HCT116 (cell line): ENCODE results near the gene CORO7. TPM values are rescaled to one million over a fixed set of nuclear protein-coding genes. Genes with fewer than 3 reads are reported as not detected.
A peak's percentile ranks its signal among the peaks of the same experiment; 100 is the strongest.

ENCODE experiments used
- ATAC-seq: fragments of 200-7000 bp; cut with Tn5 transposase; 2 replicates; pipeline ENCODE4 v1.9.1; 2020; ENCODE audit warnings: mild to moderate bottlenecking, moderate library complexity
- BruUV-seq: library from RNA; stranded (reverse); fragments of 400-500 nt; replicated peaks from 2 replicates; lab custom pipeline; 2021; lab: Mats Ljungman, UMichigan
- CTCF ChIA-PET: fragments of 300-600 bp; sonication (Branson Sonifier 250); formaldehyde crosslinking; loops from one replicate; lab custom pipeline; 2021; ENCODE audit warnings: antibody characterized with exemption; lab: Charles Lee
- POLR2A ChIA-PET: fragments of 300-600, 350-600 bp; sonication (Branson Sonifier 250); formaldehyde crosslinking; loops from one replicate; lab custom pipeline; 2021; ENCODE audit warnings: antibody characterized with exemption; lab: Charles Lee
- RAD21 ChIA-PET, 2 experiments: fragments of 300-600 bp; sonication (Branson Sonifier 250); formaldehyde crosslinking; loops; one replicate each; lab custom pipeline; 2023; ENCODE audit warnings: low total read pairs in 2 of 2; ENCODE audit not compliant: uncharacterized antibody in 2 of 2, unreplicated experiment in 2 of 2, low non-redundant PET in 1 of 2; lab: Charles Lee
- DNase-seq: peaks from one replicate; pipeline ENCODE4 v3.0.0-alpha.2; 2010; ENCODE audit warnings: low read depth, low spot score
- H2AFZ ChIP-seq: fragments of 200-600 bp; shearing (Covaris generic), sonication (generic); 2 replicates; pipeline ENCODE4 v1.6.1; 2017; ENCODE audit warnings: low read depth, mixed run types, mixed read lengths, antibody characterized with exemption, low read length; ENCODE audit not compliant: poor library complexity, severe bottlenecking
- H3K27ac ChIP-seq: 2 replicates; pipeline ENCODE4 v1.5.1; 2012; ENCODE audit warnings: low read depth, low read length
- H3K27me3 ChIP-seq: fragments of 200-600 bp; sonication (generic); 2 replicates; pipeline ENCODE4 v1.6.1; 2016; ENCODE audit warnings: mixed run types, low read length, mixed read lengths; ENCODE audit not compliant: insufficient read depth
- H3K36me3 ChIP-seq, 2 experiments: fragments of 200-500 bp in 1 of 2; fragments of 200-600 bp in 1 of 2; sonication (Bioruptor generic) in 1 of 2; sonication (generic) in 1 of 2; 2 replicates each; pipeline versions ENCODE4 v1.5.1 to v1.6.1; 2014 to 2016; ENCODE audit warnings: low read length in 2 of 2, inconsistent platforms in 1 of 2, mixed read lengths in 1 of 2, mixed run types in 1 of 2; ENCODE audit not compliant: insufficient read depth in 2 of 2, control insufficient read depth in 1 of 2
- H3K4me1 ChIP-seq, 2 experiments: fragments of 200-600 bp in 1 of 2; sonication (generic) in 1 of 2; 2 replicates each; pipeline versions ENCODE4 v1.5.1 to v1.6.1; 2012 to 2017; ENCODE audit warnings: low read length in 2 of 2, inconsistent platforms in 1 of 2, mild to moderate bottlenecking in 1 of 2, mixed read lengths in 1 of 2, mixed run types in 1 of 2, moderate library complexity in 1 of 2; ENCODE audit not compliant: insufficient read depth in 2 of 2, control insufficient read depth in 1 of 2
- H3K4me2 ChIP-seq: fragments of 200-600 bp; sonication (generic); 2 replicates; pipeline ENCODE4 v1.6.1; 2017; ENCODE audit warnings: mixed run types, low read length, mixed read lengths
- H3K4me3 ChIP-seq, 2 experiments: fragments of 200-600 bp in 1 of 2; sonication (generic) in 1 of 2; replicated peaks in 1 of 2; 2 replicates each; pipeline ENCODE4 v1.5.1; 2011 to 2016; ENCODE audit warnings: low read length in 2 of 2, control low read depth in 1 of 2, low read depth in 1 of 2, mild to moderate bottlenecking in 1 of 2, mixed read lengths in 1 of 2, mixed run types in 1 of 2
- H3K79me2 ChIP-seq: fragments of 200-600 bp; sonication (generic); 2 replicates; pipeline ENCODE4 v1.6.1; 2017; ENCODE audit warnings: mild to moderate bottlenecking, mixed run types, low read length, moderate library complexity, mixed read lengths; ENCODE audit not compliant: insufficient read depth
- H3K9ac ChIP-seq: fragments of 200-600 bp; sonication (generic); 2 replicates; pipeline ENCODE4 v1.6.1; 2016; ENCODE audit warnings: low read length, mixed read lengths
- H3K9me2 ChIP-seq: fragments of 200-600 bp; sonication (generic), shearing (Covaris generic); 2 replicates; pipeline ENCODE4 v1.6.1; 2017; ENCODE audit warnings: mixed run types, mild to moderate bottlenecking, moderate library complexity; ENCODE audit not compliant: insufficient read depth
- H3K9me3 ChIP-seq, 2 experiments: fragments of 200-500 bp in 1 of 2; fragments of 200-600 bp in 1 of 2; sonication (Bioruptor generic) in 1 of 2; sonication (generic) in 1 of 2; 2 replicates each; pipeline ENCODE4 v1.6.1; 2014 to 2017; ENCODE audit warnings: low read length in 2 of 2, mixed read lengths in 2 of 2, inconsistent platforms in 1 of 2, low read depth in 1 of 2, mild to moderate bottlenecking in 1 of 2, mixed run types in 1 of 2, moderate library complexity in 1 of 2; ENCODE audit not compliant: control insufficient read depth in 1 of 2, insufficient read depth in 1 of 2
- H4K20me1 ChIP-seq: fragments of 200-600 bp; sonication (generic), shearing (Covaris generic); 2 replicates; pipeline ENCODE4 v1.6.1; 2017; ENCODE audit warnings: mixed run types, mild to moderate bottlenecking, moderate library complexity; ENCODE audit not compliant: insufficient read depth
- CEBPB ChIP-seq: IDR thresholded peaks from 2 replicates; pipeline ENCODE4 v1.6.1; 2012; ENCODE audit warnings: low read depth
- EGR1 ChIP-seq: IDR thresholded peaks from 2 replicates; pipeline ENCODE4 v1.6.1; 2012; ENCODE audit warnings: low read depth
- EZH2phosphoT487 ChIP-seq: fragments of 200-600 bp; IDR thresholded peaks from 2 replicates; pipeline ENCODE4 v1.6.1; 2018; ENCODE audit warnings: antibody characterized with exemption, borderline replicate concordance
- FOSL1 ChIP-seq: IDR thresholded peaks from 2 replicates; pipeline ENCODE4 v1.6.1; 2012; ENCODE audit warnings: low read depth
- JUND ChIP-seq: IDR thresholded peaks from 2 replicates; pipeline ENCODE4 v1.6.1; 2012
- POLR2A ChIP-seq: IDR thresholded peaks from 2 replicates; pipeline ENCODE4 v1.7.0; 2011; ENCODE audit warnings: borderline replicate concordance; ENCODE audit not compliant: insufficient read depth, insufficient read length; ENCODE audit errors: extremely low read depth
- POLR2AphosphoS5 ChIP-seq: IDR thresholded peaks from 2 replicates; pipeline ENCODE4 v1.6.1; 2011; ENCODE audit warnings: mild to moderate bottlenecking, low read depth, low read length, moderate library complexity
- RAD21 ChIP-seq: IDR thresholded peaks from 2 replicates; pipeline ENCODE4 v1.6.1; 2012; ENCODE audit warnings: low read depth, mild to moderate bottlenecking
- SP1 ChIP-seq: IDR thresholded peaks from 2 replicates; pipeline ENCODE4 v1.6.1; 2012; ENCODE audit warnings: low read depth
- TCF7L2 ChIP-seq: IDR thresholded peaks from 2 replicates; pipeline ENCODE4 v1.7.0; 2011; ENCODE audit warnings: borderline replicate concordance, inconsistent platforms; ENCODE audit not compliant: insufficient read depth, insufficient read length; ENCODE audit errors: extremely low read depth
- YY1 ChIP-seq: IDR thresholded peaks from 2 replicates; pipeline ENCODE4 v1.6.1; 2011; ENCODE audit warnings: low read length, low read depth, moderate library complexity, mild to moderate bottlenecking; ENCODE audit not compliant: insufficient replicate concordance; ENCODE audit errors: extremely low read depth
- ZFX ChIP-seq: fragments of 450-650 bp; IDR thresholded peaks from 2 replicates; pipeline ENCODE4 v1.6.1; 2017
- intact Hi-C: fragments of 100-400 bp; cut with micrococcal nuclease; formaldehyde crosslinking; loops from 2 replicates; pipeline ENCODE4 v1.10.0; 2022
- total RNA-seq: library from RNA; stranded (reverse); gene quantifications from one replicate; pipeline ENCODE4 v1.2.1, GENCODE V29; 2021; ENCODE audit not compliant: unreplicated experiment
- TF ChIP-seq, protein P1 (sequence below): IDR thresholded peaks from 2 replicates; pipeline ENCODE4 v1.6.1; 2011; ENCODE audit warnings: mild to moderate bottlenecking, low read length, moderate library complexity; ENCODE audit not compliant: insufficient replicate concordance; ENCODE audit errors: extremely low read depth

Gene CORO7
- total RNA-seq, 1 experiment from 2014 or later = 21.3 TPM

DNA sequence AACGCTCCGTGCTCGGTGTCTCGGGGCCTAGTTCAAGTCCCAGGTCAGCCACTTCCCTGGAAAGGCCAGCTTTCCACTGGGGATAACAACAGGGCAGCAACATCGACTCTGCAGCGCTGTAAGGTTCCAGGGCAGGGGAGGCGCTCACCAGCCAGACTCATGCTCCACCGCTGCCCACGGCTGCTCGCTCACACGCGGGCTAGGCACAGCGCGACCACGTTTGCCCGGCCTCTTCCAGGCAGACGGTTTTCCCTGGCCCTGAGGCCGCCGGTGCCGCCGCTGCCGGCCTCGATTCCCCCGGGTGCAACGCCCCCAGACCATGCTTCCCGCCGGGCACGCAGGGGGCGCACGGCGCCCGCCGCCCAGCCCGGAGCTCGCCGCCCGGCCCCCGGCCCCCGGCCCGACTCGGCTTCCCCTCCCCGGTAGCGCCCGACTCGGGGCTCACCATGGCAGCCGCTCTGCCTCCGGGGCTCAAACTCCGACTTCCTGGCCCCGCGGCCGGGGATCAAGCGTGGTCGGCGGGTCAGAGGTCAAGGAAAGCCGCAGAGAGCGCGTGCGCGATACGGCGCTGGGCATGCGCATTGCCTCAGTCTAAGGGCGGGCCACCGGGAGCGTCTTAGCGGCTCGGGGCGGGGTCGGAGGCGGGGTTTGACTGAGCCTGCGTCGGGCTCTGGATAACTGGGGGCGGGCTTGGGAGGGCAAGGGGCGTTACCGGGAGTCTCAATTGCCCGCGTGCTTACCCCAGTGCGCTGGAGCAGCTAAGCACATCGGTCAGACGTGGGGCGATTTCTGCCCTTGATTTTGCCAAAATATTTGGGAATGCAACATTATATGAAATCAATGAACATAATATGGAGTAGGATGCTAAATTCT is 65.4 kb downstream of the CORO7 start, which contains the start of gene PAM16:
Gene PAM16, minus strand, starts transcription at position 535 of the 873 bp plus-strand sequence. Its CDS starts 87 bp downstream, at position 448.
- DNase-seq (peak; percentile 87), ATAC-seq (peak; percentile 94)
- H3K4me3 ChIP-seq = peak within 1 kb of the TSS; percentile 98 to 99
- POLR2A ChIA-PET = no interaction called here
- H3K79me2 ChIP-seq = peaks cover 51% of the 10 kb centered on the region
- no peaks in the 10 kb centered on the region for H3K27me3 ChIP-seq
- peak; percentile 79 for TF ChIP-seq POLR2AphosphoS5
- TF ChIP-seq EGR1 = no peak; the same call in 1 of the 2 replicates
- peak; percentile 47 for TF ChIP-seq POLR2A
- TF ChIP-seq YY1 = peak; percentile 25
- TF ChIP-seq ZFX = peak; percentile 81; the same call in 1 of the 2 replicates
- peak within 1 kb of the TSS; percentile 89 for H3K4me2 ChIP-seq
- no peaks in the 10 kb centered on the region for H3K9me2 ChIP-seq
- RAD21 ChIA-PET = interaction anchor here in 1 of 2 experiments (0.5 to 1.3 kb wide), 2 partner anchors 52 to 216 kb away, joined by 3 to 6 read pairs; no protein-coding TSS in a partner anchor
- peaks cover 7 to 19% of the 10 kb centered on the region in 2 experiments for H3K4me1 ChIP-seq
- H3K27ac ChIP-seq = peak within 1 kb of the TSS; percentile 94
- peak within 1 kb of the TSS; percentile 99 for H3K9ac ChIP-seq
- peaks cover 5% of the 10 kb centered on the region; the same call in 1 of the 2 replicates for H4K20me1 ChIP-seq
- CTCF ChIA-PET = interaction anchor here (0.7 to 2.0 kb wide), 7 partner anchors 10 to 97 kb away, joined by 3 to 13 read pairs (median 3); no protein-coding TSS in a partner anchor
- H3K9me3 ChIP-seq = no peaks in the 10 kb centered on the region
- no TSS peak for BruUV-seq
- peak within 1 kb of the TSS; percentile 4 for H2AFZ ChIP-seq
- intact Hi-C loops = no loop called here
- peaks cover 2 to 9% of the 10 kb centered on the region in 2 experiments; a peak in 2 of 4 replicates for H3K36me3 ChIP-seq

DNA sequence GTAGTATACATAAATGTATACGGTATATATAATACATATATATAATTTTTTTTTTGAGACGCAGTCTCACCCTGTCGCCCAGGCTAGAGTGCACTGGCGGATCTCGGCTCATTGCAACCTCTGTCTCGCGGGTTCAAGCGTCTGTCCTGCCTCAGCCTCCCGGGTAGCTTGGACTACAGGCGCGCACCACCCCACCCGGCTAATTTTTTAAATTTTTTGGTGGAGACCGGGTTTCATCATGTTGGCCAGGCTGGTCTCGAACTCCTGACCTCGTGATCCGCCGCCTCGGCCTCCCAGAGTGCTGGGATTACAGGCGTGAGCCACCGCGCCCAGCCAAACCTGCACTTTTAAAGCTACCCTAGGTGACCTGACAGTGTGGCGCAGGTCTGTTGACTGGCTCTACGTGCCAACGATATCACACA is 66.0 kb downstream of the CORO7 start:
- no peaks in the 10 kb centered on the region for H3K27me3 ChIP-seq
- peak overlapping the region; percentile 94 for H3K27ac ChIP-seq
- peaks cover 57% of the 10 kb centered on the region for H3K79me2 ChIP-seq
- H3K9me2 ChIP-seq = no peaks in the 10 kb centered on the region
- ATAC-seq = peak; percentile 35
- intact Hi-C loops = no loop called here
- DNase-seq = no peak
- ChIA-PET RAD21 (interaction anchor here in 1 of 2 experiments (1.3 kb wide), 1 partner anchor 52 kb away, joined by 3 read pairs; no protein-coding TSS in a partner anchor), CTCF (interaction anchor here (0.9 to 2.0 kb wide), 5 partner anchors 41 to 96 kb away, joined by 3 to 13 read pairs (median 4); no protein-coding TSS in a partner anchor), POLR2A (no interaction called here)
- no peak overlapping the region for H2AFZ ChIP-seq
- H3K36me3 ChIP-seq = peaks cover 2 to 9% of the 10 kb centered on the region in 2 experiments; a peak in 2 of 4 replicates
- peaks cover 6% of the 10 kb centered on the region; the same call in 1 of the 2 replicates for H4K20me1 ChIP-seq
- H3K9ac ChIP-seq = peak overlapping the region; percentile 99
- peaks cover 7 to 19% of the 10 kb centered on the region in 2 experiments for H3K4me1 ChIP-seq
- no peaks in the 10 kb centered on the region for H3K9me3 ChIP-seq
- no TSS peak for BruUV-seq
- H3K4me3 ChIP-seq = peak overlapping the region; percentile 98 to 99
- peak overlapping the region; percentile 89 for H3K4me2 ChIP-seq
- TF ChIP-seq EGR1 (no peak), TCF7L2 (no peak), EZH2phosphoT487 (no peak), JUND (no peak), POLR2AphosphoS5 (no peak), SP1 (no peak), CEBPB (no peak), FOSL1 (no peak), RAD21 (no peak)
- TF ChIP-seq, protein P1, sequence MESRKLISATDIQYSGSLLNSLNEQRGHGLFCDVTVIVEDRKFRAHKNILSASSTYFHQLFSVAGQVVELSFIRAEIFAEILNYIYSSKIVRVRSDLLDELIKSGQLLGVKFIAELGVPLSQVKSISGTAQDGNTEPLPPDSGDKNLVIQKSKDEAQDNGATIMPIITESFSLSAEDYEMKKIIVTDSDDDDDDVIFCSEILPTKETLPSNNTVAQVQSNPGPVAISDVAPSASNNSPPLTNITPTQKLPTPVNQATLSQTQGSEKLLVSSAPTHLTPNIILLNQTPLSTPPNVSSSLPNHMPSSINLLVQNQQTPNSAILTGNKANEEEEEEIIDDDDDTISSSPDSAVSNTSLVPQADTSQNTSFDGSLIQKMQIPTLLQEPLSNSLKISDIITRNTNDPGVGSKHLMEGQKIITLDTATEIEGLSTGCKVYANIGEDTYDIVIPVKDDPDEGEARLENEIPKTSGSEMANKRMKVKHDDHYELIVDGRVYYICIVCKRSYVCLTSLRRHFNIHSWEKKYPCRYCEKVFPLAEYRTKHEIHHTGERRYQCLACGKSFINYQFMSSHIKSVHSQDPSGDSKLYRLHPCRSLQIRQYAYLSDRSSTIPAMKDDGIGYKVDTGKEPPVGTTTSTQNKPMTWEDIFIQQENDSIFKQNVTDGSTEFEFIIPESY = no peak
